Natural killer cell (primary cell): ENCODE measurements around the gene PCYT2. TPM values are rescaled to one million over a fixed set of nuclear protein-coding genes. Genes with fewer than 3 reads are reported as not detected.

Experiments used
- ATAC-seq, 3 donors: fragments of 150-1000 bp in 2 of 3; fragments of 200-7000 bp in 1 of 3; cut with Tn5 transposase; 1 replicate in 1 of 3; 2 replicates in 2 of 3; pipeline ENCODE4 v1.10.0; 2021; ENCODE audit warnings: mild to moderate bottlenecking in 2 of 3, moderate library complexity in 2 of 3
- DNase-seq, 2 donors: peaks; one replicate each; pipeline versions ENCODE4 v3.0.0 to v3.0.0-alpha.2; 2013 to 2021; ENCODE audit warnings: mixed read lengths in 1 of 2
- H3K27ac ChIP-seq: one replicate; pipeline ENCODE4 v1.5.1; 2013; ENCODE audit warnings: mild to moderate bottlenecking, low read length
- H3K27me3 ChIP-seq: one replicate; pipeline ENCODE4 v1.6.1; 2013; ENCODE audit warnings: low read length; ENCODE audit not compliant: control insufficient read depth, insufficient read depth
- H3K36me3 ChIP-seq: one replicate; pipeline ENCODE4 v1.6.1; 2013; ENCODE audit warnings: low read length; ENCODE audit not compliant: control insufficient read depth, insufficient read depth
- H3K4me1 ChIP-seq: one replicate; pipeline ENCODE4 v1.6.1; 2013; ENCODE audit warnings: low read length; ENCODE audit not compliant: control insufficient read depth, insufficient read depth
- H3K4me3 ChIP-seq: one replicate; pipeline ENCODE4 v1.5.1; 2013; ENCODE audit warnings: low read length
- H3K9me3 ChIP-seq: one replicate; pipeline ENCODE4 v1.6.1; 2013; ENCODE audit warnings: low read length; ENCODE audit not compliant: control insufficient read depth, insufficient read depth
- H3K27ac Mint-ChIP-seq, 2 donors: one replicate each; pipeline ENCODE4 v1.8.0; 2022; ENCODE audit warnings: mild to moderate bottlenecking in 2 of 2, mixed read lengths in 2 of 2, moderate library complexity in 1 of 2
- H3K27me3 Mint-ChIP-seq, 2 donors: one replicate each; pipeline ENCODE4 v1.8.0; 2022; ENCODE audit warnings: low read depth in 2 of 2, mixed read lengths in 2 of 2
- H3K36me3 Mint-ChIP-seq: one replicate; pipeline ENCODE4 v1.8.0; 2022; ENCODE audit warnings: mixed read lengths
- H3K4me1 Mint-ChIP-seq, 2 donors: one replicate each; pipeline ENCODE4 v1.8.0; 2022; ENCODE audit warnings: mixed read lengths in 2 of 2
- H3K4me3 Mint-ChIP-seq: one replicate; pipeline ENCODE4 v1.8.0; 2022; ENCODE audit warnings: mild to moderate bottlenecking, moderate library complexity, mixed read lengths
- H3K9me3 Mint-ChIP-seq, 2 donors: one replicate each; pipeline ENCODE4 v1.8.0; 2022; ENCODE audit warnings: mixed read lengths in 2 of 2
- WGBS: methylation state at CpG from one replicate; pipeline ENCODE4 v1.1.7; 2013; ENCODE audit warnings: missing lambda C conversion rate; ENCODE audit not compliant: insufficient coverage; 5-methylcytosine and 5-hydroxymethylcytosine counted together
- intact Hi-C: fragments of 100-400 bp; cut with micrococcal nuclease; formaldehyde crosslinking; loops from one replicate; pipeline ENCODE4 v1.14.2; 2022
- total RNA-seq, 4 donors: library from RNA; stranded (reverse); fragments of 120-200 nt in 1 of 4; gene quantifications; one replicate each; pipeline versions ENCODE4 v1.2.3 to v1.2.4, GENCODE V29; 2013 to 2022
- TF ChIP-seq, protein P1 (sequence below): fragments of 200-600 bp; IDR thresholded peaks from one replicate; pipeline ENCODE4 v1.8.0; 2022; ENCODE audit warnings: antibody characterized with exemption

Gene PCYT2
- total RNA-seq, 3 donors from 2014 or later (not counting 1 experiment from before 2014, with no cell fraction given), result 30.6 to 34.4 (median 34.2) TPM

DNA sequence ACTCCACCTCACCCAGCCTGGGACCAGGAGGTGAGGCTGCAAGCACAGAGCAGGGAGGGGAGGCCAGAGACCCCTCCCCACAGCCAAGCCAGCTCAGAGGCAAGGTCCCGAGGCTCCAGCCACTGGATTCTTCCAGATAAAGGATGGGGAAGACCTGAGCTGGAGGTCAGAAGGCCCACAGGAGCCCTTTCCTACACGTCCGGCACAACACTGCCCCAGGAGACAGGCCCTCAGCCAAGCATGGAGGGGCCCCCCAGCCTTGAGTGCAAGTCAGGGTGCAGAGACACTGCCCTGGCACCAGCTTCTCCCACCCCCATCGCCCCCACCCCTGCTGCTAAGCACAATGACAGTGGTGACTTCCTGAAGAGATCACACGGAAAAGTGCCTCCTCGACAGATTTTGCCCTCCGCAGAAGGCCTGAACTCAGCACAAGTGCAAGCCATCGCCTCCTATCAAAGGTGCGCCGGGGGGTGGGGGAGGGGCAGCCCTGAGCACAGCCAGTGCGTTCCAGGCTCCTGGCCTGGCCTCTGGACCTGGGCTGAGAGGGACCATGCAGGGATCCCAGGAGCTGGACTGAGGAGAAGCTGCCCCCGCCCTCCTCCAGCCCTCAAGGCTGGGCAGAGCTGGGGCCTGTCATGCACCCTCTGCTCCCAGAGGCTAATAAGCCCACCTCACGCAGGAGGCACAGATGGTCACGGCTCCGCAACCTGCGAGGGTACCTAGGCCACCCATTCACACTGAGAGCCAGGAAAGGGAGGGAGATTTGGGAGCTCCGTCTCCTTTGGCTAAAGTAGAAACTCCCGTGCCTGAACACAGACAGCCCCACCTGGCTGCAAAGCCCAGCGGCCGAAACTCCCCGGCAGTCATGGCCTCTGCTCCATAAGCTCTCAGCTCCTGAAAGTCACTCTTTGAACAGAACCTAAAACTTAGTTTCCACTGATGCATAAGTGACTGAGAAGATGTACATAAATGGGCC is 13.6 kb upstream of the PCYT2 start:
- DNase-seq (peak in 1 of 2 donors; percentile 54), ATAC-seq (no peak)
- H3K27ac Mint-ChIP-seq, result no peak overlapping the region
- TF ChIP-seq, protein P1, sequence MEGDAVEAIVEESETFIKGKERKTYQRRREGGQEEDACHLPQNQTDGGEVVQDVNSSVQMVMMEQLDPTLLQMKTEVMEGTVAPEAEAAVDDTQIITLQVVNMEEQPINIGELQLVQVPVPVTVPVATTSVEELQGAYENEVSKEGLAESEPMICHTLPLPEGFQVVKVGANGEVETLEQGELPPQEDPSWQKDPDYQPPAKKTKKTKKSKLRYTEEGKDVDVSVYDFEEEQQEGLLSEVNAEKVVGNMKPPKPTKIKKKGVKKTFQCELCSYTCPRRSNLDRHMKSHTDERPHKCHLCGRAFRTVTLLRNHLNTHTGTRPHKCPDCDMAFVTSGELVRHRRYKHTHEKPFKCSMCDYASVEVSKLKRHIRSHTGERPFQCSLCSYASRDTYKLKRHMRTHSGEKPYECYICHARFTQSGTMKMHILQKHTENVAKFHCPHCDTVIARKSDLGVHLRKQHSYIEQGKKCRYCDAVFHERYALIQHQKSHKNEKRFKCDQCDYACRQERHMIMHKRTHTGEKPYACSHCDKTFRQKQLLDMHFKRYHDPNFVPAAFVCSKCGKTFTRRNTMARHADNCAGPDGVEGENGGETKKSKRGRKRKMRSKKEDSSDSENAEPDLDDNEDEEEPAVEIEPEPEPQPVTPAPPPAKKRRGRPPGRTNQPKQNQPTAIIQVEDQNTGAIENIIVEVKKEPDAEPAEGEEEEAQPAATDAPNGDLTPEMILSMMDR, result no peak
- peaks cover 0 to 8% of the 10 kb centered on the region in 2 donors for H3K27me3 Mint-ChIP-seq
- Histone ChIP-seq H3K4me1 (peaks cover 51% of the 10 kb centered on the region), H3K36me3 (peaks cover 5% of the 10 kb centered on the region), H3K9me3 (no peaks in the 10 kb centered on the region), H3K4me3 (no peak overlapping the region), H3K27me3 (peaks cover 13% of the 10 kb centered on the region), H3K27ac (no peak overlapping the region)
- H3K9me3 Mint-ChIP-seq, result no peaks in the 10 kb centered on the region
- H3K4me3 Mint-ChIP-seq, result peak overlapping the region; percentile 67
- intact Hi-C loops, result no loop called here
- no peaks in the 10 kb centered on the region for H3K36me3 Mint-ChIP-seq
- WGBS, result 73% methylated on average over 21 of the region's 21 CpGs
- peaks cover 5 to 24% of the 10 kb centered on the region in 2 donors for H3K4me1 Mint-ChIP-seq

- TF ChIP-seq, protein P1, result no peak
- peaks cover 48% of the 10 kb centered on the region for H3K4me1 ChIP-seq
- Mint-ChIP-seq H3K27me3 (peaks cover 0 to 3% of the 10 kb centered on the region in 2 donors), H3K4me3 (no peak overlapping the region), H3K27ac (no peak overlapping the region), H3K4me1 (peaks cover 5 to 24% of the 10 kb centered on the region in 2 donors), H3K36me3 (no peaks in the 10 kb centered on the region), H3K9me3 (no peaks in the 10 kb centered on the region)
- no peak overlapping the region for H3K27ac ChIP-seq
- 32% methylated on average over 32 of the region's 32 CpGs for WGBS
- peaks cover 6% of the 10 kb centered on the region for H3K36me3 ChIP-seq
- ATAC-seq, result peak in 1 of 3 donors; percentile 18
- H3K4me3 ChIP-seq, result no peak overlapping the region
- H3K9me3 ChIP-seq, result no peaks in the 10 kb centered on the region
- peaks cover 5% of the 10 kb centered on the region for H3K27me3 ChIP-seq
- DNase-seq, result no peak
- intact Hi-C loops, result no loop called here
Measured at GRCh38 chr17:81923302-81924260, 12.4 kb upstream of the PCYT2 start.

GRCh38 chr17:81922566-81923301 is 11.5 kb upstream of the PCYT2 start:
- ATAC-seq, result no peak
- Mint-ChIP-seq H3K27ac (no peak overlapping the region), H3K9me3 (no peaks in the 10 kb centered on the region), H3K4me3 (peak overlapping the region; percentile 25), H3K4me1 (peaks cover 11 to 30% of the 10 kb centered on the region in 2 donors), H3K36me3 (no peaks in the 10 kb centered on the region), H3K27me3 (peaks cover 0 to 3% of the 10 kb centered on the region in 2 donors)
- no peak for DNase-seq
- intact Hi-C loops, result no loop called here
- 89% methylated on average over 54 of the region's 58 CpGs for WGBS
- H3K9me3 ChIP-seq, result no peaks in the 10 kb centered on the region
- H3K27ac ChIP-seq, result no peak overlapping the region
- H3K4me3 ChIP-seq, result no peak overlapping the region
- H3K4me1 ChIP-seq, result peaks cover 47% of the 10 kb centered on the region
- TF ChIP-seq, protein P1, result no peak
- no peaks in the 10 kb centered on the region for H3K27me3 ChIP-seq
- H3K36me3 ChIP-seq, result peaks cover 6% of the 10 kb centered on the region
